ENCODE results near the gene ATP8B1. TPM values are rescaled to one million over a fixed set of nuclear protein-coding genes. Genes with fewer than 3 reads are reported as not detected.

ATP8B1 gene
- total RNA-seq, 2 donors from 2014 or later, result 33.5 to 103 TPM

Small RNA genes within 50 kb of the gene (small RNA-seq; reads per million reads assigned to genes)
- gene RNU6-742P, result 0 reads per million in 2 donors

Other genes with a start within 250 kb of the ATP8B1 start
- 10 to 100 TPM; 25.8 to 71.0 TPM for gene FECH, start 216.6 kb downstream of the ATP8B1 start, total RNA-seq
- 100 to 1,000 TPM; 101 to 152 TPM for gene NARS1, start 181.5 kb downstream of the ATP8B1 start, total RNA-seq
- gene NEDD4L, start 240.9 kb upstream of the ATP8B1 start, total RNA-seq, result 100 to 1,000 TPM; 280 to 420 TPM

Measured in prostate gland (tissue), 2 donors.